IgD-negative memory B cell (primary cell): ENCODE data around the gene CNIH3. TPM values are rescaled to one million over a fixed set of nuclear protein-coding genes. Genes with fewer than 3 reads are reported as not detected.
A peak's percentile ranks its signal among the peaks of the same experiment; 100 is the strongest.

Source experiments
- H3K27ac Mint-ChIP-seq, 3 donors: one replicate each; pipeline ENCODE4 v1.8.0; 2020 to 2022; ENCODE audit warnings: mild to moderate bottlenecking in 3 of 3, mixed read lengths in 3 of 3, moderate library complexity in 1 of 3
- H3K27me3 Mint-ChIP-seq: one replicate; pipeline ENCODE4 v1.8.0; 2021; ENCODE audit warnings: mixed read lengths
- H3K36me3 Mint-ChIP-seq: one replicate; pipeline ENCODE4 v1.8.0; 2020; ENCODE audit warnings: mild to moderate bottlenecking, mixed read lengths
- H3K4me1 Mint-ChIP-seq, 3 donors: one replicate each; pipeline ENCODE4 v1.8.0; 2020 to 2022; ENCODE audit warnings: mixed read lengths in 3 of 3, mild to moderate bottlenecking in 1 of 3
- H3K4me3 Mint-ChIP-seq, 4 donors: one replicate each; pipeline ENCODE4 v1.8.0; 2020 to 2022; ENCODE audit warnings: mild to moderate bottlenecking in 4 of 4, mixed read lengths in 4 of 4, moderate library complexity in 3 of 4
- H3K9me3 Mint-ChIP-seq, 3 donors: one replicate each; pipeline ENCODE4 v1.8.0; 2020 to 2021; ENCODE audit warnings: mixed read lengths in 3 of 3, mild to moderate bottlenecking in 1 of 3
- polyA plus RNA-seq: library from polyadenylated mRNA; unstranded; fragments of 300-500 nt; fragmentation: Illumina TruSeq; gene quantifications from one replicate; pipeline ENCODE4 v1.2.3, GENCODE V29; 2021

CNIH3 gene
- polyA plus RNA-seq, 1 donor from 2014 or later, result 3.2 TPM

DNA sequence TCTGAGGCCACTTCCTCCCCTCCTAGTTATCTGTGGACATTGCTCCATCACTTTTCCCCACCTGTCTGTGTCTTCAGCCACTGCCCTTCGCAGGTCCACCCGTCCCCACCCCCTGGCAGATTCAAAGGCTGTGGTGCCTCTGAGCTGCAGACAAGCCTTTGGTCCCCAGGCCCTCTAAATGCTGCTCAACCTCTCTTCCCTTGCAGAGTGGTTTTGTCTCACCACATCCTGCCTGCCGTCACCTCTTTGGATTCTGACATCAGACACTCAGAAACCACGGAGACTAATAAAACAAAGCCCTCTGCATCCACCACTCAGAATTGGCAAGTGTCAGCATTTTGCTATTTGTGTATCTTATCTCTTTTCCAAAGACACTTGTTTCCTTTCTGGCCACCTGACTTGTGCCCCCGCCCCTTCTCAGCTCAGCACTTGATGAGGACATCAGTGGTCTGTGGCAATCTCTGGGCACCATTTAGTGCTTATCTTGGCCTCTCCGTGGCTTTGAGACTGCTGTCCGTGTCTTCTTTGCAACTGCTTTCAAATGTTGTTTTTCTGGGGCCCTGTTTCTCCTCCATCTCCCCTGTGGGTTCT lies 7.7 kb downstream of the CNIH3 start:
- Mint-ChIP-seq H3K4me3 (peak overlapping the region in 2 of 4 donors; percentile 58 to 65), H3K9me3 (peaks cover 10 to 12% (median 10%) of the 10 kb centered on the region in 3 donors), H3K27ac (no peak overlapping the region), H3K4me1 (peaks cover 0 to 5% (median 0%) of the 10 kb centered on the region in 3 donors), H3K36me3 (peaks cover 1% of the 10 kb centered on the region), H3K27me3 (peaks cover 40% of the 10 kb centered on the region)

DNA sequence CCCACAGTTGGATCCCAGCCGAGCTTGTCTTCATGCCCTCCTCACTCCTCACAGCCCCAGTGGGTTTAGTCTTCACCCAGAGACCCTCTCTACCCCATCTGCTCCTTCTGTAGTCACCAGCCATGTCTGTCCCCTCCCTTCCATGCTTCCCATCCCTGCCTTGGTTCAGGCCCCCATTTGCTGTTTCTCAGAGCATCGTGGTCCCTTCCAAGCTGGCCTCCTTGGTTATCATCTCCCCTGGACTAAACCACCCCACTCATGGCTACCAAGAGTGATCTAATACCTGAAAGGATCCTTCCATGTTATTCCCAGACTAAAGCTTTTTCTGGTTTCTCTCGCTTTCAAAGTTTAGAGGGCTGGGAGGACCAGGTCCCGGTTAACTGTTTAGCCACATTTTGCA lies 8.3 kb downstream of the CNIH3 start:
- Mint-ChIP-seq H3K36me3 (peaks cover 1% of the 10 kb centered on the region), H3K27me3 (peaks cover 39% of the 10 kb centered on the region), H3K4me3 (peak overlapping the region in 1 of 4 donors; percentile 65), H3K27ac (peak overlapping the region in 1 of 3 donors; percentile 88), H3K9me3 (peaks cover 10 to 12% (median 10%) of the 10 kb centered on the region in 3 donors), H3K4me1 (peaks cover 0 to 5% (median 0%) of the 10 kb centered on the region in 3 donors)

DNA sequence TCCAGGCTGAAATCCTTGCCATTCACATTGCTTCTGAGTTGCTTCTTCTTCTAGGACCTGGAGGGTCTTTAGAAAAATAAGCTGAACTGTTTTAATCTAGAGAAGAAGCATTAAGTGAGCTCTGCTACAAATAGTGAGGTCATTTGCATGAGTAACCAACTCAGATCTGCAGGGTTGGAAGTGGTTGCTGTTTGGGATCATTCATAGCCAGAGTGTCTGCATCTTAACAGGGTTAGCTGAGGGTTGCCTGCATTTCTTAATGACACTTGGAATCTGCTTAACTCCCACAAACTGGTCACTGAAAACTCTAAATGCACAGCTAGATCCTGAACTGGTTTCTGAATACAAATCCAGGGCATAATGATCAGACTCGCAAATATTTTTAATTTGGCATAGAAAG lies 9.9 kb downstream of the CNIH3 start:
- H3K4me1 Mint-ChIP-seq, result peaks cover 0 to 5% (median 0%) of the 10 kb centered on the region in 3 donors
- H3K27ac Mint-ChIP-seq, result no peak overlapping the region
- peaks cover 10 to 12% (median 10%) of the 10 kb centered on the region in 3 donors for H3K9me3 Mint-ChIP-seq
- peaks cover 1% of the 10 kb centered on the region for H3K36me3 Mint-ChIP-seq
- no peak overlapping the region for H3K4me3 Mint-ChIP-seq
- peaks cover 33% of the 10 kb centered on the region for H3K27me3 Mint-ChIP-seq

DNA sequence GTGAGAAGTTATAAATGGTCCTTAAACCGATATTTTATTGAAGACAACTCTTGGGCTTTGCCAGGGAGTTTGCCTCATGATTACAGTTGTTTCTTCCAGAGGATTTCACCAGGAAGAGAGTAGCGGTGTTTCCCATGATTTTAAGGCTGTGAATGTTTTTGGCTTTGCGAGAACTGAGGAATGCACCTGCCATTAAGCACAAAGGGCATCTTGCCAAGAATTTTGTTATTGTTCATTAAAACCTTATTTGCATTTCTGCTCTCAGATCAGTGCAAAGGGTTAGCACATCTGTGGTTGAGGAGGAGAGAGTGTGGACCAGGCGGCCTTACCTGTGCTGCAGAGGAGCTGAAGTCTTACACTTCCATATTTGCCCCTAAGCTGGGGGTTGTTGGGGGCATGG lies 13.8 kb downstream of the CNIH3 start:
- Mint-ChIP-seq H3K27ac (no peak overlapping the region), H3K27me3 (peaks cover 18% of the 10 kb centered on the region), H3K4me3 (no peak overlapping the region), H3K36me3 (no peaks in the 10 kb centered on the region), H3K4me1 (no peaks in the 10 kb centered on the region), H3K9me3 (no peaks in the 10 kb centered on the region)

DNA sequence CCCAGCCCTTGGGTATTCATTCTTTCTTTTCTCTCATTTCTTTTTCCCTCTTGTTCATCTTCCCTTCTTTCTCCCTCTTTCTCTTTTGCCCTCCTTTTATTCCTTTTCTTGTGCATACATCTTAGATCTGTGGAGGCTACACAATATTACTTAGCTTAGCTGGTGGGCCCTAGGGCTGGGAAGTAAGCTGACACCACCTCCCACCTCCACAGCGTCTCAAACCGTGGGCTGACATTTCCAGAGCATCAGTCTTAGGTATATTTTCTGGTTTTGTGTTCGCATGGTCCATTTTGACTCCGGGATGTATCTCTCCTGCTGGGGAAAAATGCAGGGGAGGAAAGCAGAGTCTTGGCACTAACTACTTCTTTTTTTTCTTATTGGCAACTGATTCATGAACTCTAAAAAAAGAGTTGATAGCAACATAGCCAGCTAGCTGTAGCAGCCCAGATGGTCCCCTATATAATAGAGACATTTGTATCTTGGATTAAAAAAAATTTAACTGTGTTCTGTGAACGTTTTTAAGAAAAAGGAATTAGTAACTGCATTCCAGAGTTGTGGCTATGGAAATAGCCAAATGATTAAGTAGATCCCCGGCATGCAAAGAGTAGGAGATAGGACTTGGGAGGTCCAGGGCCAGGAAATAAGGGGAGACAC lies 15.5 kb downstream of the CNIH3 start:
- Mint-ChIP-seq H3K36me3 (no peaks in the 10 kb centered on the region), H3K4me1 (no peaks in the 10 kb centered on the region), H3K27me3 (peaks cover 13% of the 10 kb centered on the region), H3K27ac (no peak overlapping the region), H3K4me3 (no peak overlapping the region), H3K9me3 (no peaks in the 10 kb centered on the region)

DNA sequence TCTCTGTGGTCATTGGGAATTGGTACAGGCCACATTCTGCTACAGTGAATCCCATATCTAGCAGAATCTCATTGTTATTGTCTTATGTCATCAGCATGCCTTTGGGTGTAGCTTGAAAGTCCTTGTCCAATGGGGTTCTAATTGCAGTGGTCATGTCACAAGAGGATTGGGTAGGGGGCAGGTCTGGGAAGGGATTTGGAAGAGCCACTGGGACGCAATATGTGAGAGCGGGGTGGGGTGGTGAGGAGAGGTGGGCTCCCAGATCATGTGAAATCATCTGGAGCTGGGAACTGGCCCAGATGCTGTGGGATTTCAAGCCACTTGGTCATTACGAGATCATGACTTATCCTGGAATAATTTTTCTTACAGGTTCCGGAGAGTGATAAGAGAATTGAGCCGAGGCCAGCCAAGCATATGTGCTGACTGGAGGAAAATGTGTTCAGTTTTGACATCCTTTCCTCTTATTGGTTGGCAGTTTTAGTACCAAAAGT lies 16.3 kb downstream of the CNIH3 start:
- Mint-ChIP-seq H3K27ac (no peak overlapping the region), H3K4me3 (no peak overlapping the region), H3K27me3 (peaks cover 15% of the 10 kb centered on the region), H3K36me3 (no peaks in the 10 kb centered on the region), H3K9me3 (no peaks in the 10 kb centered on the region), H3K4me1 (no peaks in the 10 kb centered on the region)

DNA sequence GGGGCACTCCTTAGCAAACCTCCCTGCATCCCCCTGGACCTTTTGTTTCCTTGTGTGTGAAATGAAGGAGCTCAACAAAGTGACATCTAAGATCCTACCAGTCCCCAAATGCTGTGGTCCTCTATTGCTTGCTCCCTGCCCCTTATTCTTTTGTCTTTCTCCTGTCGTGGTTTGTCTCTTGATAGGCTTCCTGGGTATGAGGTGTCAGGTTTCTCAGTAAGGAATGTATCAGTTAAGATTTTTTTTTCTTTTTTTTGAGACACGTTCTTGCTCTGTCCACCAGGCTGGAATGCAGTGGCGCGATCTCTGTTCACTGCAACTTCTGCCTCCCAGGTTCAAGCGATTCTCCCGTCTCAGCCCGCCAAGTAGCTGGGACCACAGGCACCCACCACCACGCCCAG lies 16.8 kb downstream of the CNIH3 start:
- H3K9me3 Mint-ChIP-seq, result no peaks in the 10 kb centered on the region
- no peak overlapping the region for H3K27ac Mint-ChIP-seq
- H3K4me1 Mint-ChIP-seq, result no peaks in the 10 kb centered on the region
- H3K27me3 Mint-ChIP-seq, result peaks cover 15% of the 10 kb centered on the region
- H3K36me3 Mint-ChIP-seq, result no peaks in the 10 kb centered on the region
- no peak overlapping the region for H3K4me3 Mint-ChIP-seq

DNA sequence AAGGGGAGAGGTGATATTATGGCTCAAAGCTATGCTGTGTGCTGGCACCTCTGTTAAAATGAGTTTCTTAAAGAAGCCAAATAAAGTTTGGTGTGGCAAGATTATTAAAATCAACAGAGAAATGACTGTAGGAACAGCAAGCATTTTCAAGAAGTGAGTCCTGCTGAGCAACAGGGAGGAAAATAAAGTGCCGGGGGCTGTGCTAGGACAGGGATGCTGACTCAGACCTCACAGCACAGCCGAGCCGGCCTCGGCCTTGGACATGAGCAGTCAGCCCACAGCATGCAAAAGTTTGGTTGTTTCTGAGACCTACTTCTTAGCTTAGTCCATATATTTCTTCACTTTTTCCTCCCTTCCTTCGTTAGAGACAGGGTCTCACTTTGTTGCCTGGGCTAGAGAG lies 19.2 kb downstream of the CNIH3 start:
- peaks cover 9% of the 10 kb centered on the region for H3K27me3 Mint-ChIP-seq
- no peak overlapping the region for H3K27ac Mint-ChIP-seq
- no peaks in the 10 kb centered on the region for H3K36me3 Mint-ChIP-seq
- H3K4me1 Mint-ChIP-seq, result no peaks in the 10 kb centered on the region
- H3K9me3 Mint-ChIP-seq, result no peaks in the 10 kb centered on the region
- no peak overlapping the region for H3K4me3 Mint-ChIP-seq

DNA sequence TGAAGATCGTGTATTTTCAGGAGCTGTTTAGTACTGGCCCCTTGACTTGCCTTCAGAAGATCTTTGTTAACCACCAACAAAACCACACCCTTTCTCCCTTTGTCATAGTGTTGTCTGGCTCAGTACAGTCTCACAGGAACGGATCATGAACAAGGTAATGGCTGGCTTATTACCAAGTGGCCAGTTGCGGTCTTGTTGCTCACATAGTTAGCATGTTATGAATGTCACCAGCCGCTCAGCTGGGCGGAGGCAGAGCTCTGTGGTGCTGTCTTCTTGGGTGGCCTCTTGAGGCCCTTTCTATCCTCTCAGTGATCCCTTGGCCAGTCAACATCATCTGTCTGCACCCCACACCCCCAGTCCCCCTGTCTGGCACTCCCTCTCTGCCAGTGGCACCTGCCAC lies 21.4 kb downstream of the CNIH3 start:
- peaks cover 21% of the 10 kb centered on the region for H3K27me3 Mint-ChIP-seq
- H3K27ac Mint-ChIP-seq, result no peak overlapping the region
- H3K4me1 Mint-ChIP-seq, result no peaks in the 10 kb centered on the region
- H3K9me3 Mint-ChIP-seq, result no peaks in the 10 kb centered on the region
- H3K4me3 Mint-ChIP-seq, result no peak overlapping the region
- no peaks in the 10 kb centered on the region for H3K36me3 Mint-ChIP-seq

DNA sequence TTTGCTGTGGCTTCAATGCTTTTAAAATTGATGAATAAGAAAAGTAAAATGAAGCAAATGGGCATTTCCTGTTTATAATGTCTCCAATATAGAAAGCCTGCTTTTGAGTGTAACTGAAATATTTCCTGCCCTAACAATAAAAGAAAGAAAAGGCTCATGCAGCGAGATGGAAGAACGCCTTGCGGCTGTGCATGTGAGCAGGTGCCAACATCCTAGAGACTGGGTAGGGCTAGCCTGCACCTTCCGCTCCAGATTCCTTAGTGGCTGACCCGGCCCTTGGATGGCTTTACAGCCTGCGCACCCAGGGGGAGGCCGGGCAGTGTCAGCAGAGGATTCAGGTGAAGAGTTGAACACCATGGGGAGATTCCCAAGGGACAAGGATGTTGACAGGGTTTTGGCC lies 21.8 kb downstream of the CNIH3 start:
- peaks cover 21% of the 10 kb centered on the region for H3K27me3 Mint-ChIP-seq
- H3K27ac Mint-ChIP-seq, result no peak overlapping the region
- no peaks in the 10 kb centered on the region for H3K9me3 Mint-ChIP-seq
- H3K4me3 Mint-ChIP-seq, result no peak overlapping the region
- H3K4me1 Mint-ChIP-seq, result no peaks in the 10 kb centered on the region
- no peaks in the 10 kb centered on the region for H3K36me3 Mint-ChIP-seq

DNA sequence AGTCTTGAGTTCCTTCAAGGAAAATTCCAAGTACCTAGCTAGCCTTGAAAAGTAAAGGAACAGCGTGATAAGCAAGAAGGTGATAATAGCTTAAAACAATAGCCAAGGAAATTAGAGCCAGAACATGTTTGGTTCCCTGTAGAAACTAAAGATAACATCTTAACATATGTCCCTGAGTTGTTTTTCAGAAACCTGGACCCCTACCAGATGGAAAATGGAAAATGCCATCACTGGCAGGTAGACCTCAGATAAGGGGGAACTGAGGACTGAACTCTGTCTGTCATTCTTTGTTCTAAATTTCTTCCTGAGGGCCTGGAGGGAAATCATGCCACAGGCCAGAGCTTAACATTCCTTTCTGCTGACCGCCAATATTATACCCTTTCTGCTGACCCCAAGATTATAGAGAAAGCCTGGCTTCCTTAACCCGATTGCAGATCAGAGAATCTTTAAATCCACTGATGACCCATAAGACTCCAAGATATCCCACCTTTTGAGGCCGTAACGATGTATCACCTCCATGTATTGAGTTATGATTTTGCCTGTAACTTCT lies 23.4 kb downstream of the CNIH3 start:
- H3K4me1 Mint-ChIP-seq, result no peaks in the 10 kb centered on the region
- H3K4me3 Mint-ChIP-seq, result no peak overlapping the region
- H3K9me3 Mint-ChIP-seq, result no peaks in the 10 kb centered on the region
- H3K36me3 Mint-ChIP-seq, result peaks cover 1% of the 10 kb centered on the region
- H3K27ac Mint-ChIP-seq, result no peak overlapping the region
- H3K27me3 Mint-ChIP-seq, result peaks cover 20% of the 10 kb centered on the region

DNA sequence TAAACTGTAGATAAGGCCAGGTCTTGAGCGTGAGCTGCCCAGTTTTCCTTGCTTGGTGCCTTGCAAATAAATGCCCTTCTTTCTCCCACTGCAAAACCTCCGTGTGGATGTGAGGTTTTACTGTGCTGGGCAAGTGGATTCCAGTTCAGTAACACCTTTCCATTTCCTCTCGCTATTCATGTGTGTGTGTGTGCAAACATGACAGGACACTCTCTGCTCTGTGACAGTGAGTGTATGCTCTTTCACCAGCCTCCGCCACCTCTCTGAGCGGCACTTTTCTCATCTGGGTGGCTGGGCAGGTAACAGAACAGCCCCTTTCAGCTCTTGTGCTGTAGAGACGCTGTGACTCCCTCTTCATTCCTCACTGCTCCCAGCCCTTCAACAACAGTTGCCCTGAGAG lies 23.9 kb downstream of the CNIH3 start:
- Mint-ChIP-seq H3K36me3 (peaks cover 1% of the 10 kb centered on the region), H3K4me1 (no peaks in the 10 kb centered on the region), H3K9me3 (no peaks in the 10 kb centered on the region), H3K27me3 (peaks cover 17% of the 10 kb centered on the region), H3K27ac (no peak overlapping the region), H3K4me3 (no peak overlapping the region)

DNA sequence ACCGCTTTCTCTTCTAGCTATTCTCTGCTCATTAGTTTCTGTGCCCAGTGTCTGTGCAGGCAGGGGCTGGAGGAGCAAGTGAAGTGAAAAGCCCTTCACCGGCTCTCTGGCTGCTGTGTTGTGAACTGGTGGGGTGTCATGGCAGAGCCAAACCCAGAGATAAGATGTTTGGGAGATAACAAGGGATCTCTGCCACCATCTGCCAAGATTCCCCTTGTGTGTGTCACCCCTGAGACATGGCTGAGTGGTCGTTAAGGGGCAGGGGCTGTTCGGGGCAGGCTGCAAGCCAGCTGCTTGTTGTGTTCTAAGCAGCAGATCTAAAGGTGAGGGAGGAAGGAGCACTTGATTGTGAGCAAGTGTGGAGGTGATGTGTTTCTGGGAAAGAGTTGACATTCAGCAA lies 24.5 kb downstream of the CNIH3 start:
- H3K9me3 Mint-ChIP-seq, result no peaks in the 10 kb centered on the region
- no peak overlapping the region for H3K27ac Mint-ChIP-seq

DNA sequence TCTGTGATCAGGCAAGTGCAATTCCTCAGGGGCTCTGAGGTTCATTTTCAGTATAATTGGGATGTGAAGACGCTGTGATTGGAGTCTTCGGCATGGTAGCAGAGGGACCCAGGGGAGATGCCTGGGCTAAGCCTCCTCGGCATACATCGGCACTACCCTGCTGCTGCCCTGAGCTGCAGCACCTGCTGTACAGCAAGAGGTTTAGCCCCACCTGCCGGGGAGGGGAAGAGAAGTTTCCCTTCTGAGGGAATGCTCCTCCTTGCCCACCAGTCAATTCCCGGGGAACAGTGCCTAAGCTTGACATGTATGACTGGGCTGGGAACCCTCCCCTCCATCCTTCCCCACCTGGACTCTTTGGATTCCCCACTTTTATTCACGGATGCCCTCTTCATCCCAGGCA lies 24.9 kb downstream of the CNIH3 start:
- no peak overlapping the region for H3K27ac Mint-ChIP-seq
- H3K4me1 Mint-ChIP-seq, result no peaks in the 10 kb centered on the region
- H3K36me3 Mint-ChIP-seq, result peaks cover 1% of the 10 kb centered on the region
- no peaks in the 10 kb centered on the region for H3K9me3 Mint-ChIP-seq
- peaks cover 17% of the 10 kb centered on the region for H3K27me3 Mint-ChIP-seq
- no peak overlapping the region for H3K4me3 Mint-ChIP-seq

More for the DNA sequence above, 24.5 kb downstream of the CNIH3 start:
- Mint-ChIP-seq H3K4me3 (no peak overlapping the region), H3K27me3 (peaks cover 17% of the 10 kb centered on the region), H3K36me3 (peaks cover 1% of the 10 kb centered on the region), H3K4me1 (no peaks in the 10 kb centered on the region)

DNA sequence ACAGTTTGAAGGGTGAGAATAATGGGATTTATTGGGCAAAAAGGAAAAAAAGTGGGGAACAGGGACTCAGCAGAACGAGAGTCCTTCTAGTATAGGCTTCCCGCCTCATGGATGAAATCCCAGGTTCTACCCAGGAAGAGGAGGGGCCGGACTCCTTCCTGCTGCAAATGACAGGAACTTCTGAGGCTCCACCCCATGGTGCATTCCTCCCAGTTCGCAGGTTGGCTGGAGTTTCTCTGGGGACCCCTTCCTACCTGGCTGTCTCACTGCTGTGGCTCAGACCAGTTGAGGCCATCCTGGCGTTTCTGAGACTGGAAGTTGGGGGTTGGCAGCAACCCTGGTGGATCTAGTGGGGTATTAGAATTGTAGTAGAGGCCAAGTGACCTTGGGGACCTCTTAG lies 27.5 kb downstream of the CNIH3 start:
- no peaks in the 10 kb centered on the region for H3K9me3 Mint-ChIP-seq

More for the DNA sequence above, 27.5 kb downstream of the CNIH3 start:
- Mint-ChIP-seq H3K36me3 (peaks cover 1% of the 10 kb centered on the region), H3K4me3 (no peak overlapping the region), H3K27ac (no peak overlapping the region), H3K27me3 (peaks cover 24% of the 10 kb centered on the region), H3K4me1 (no peaks in the 10 kb centered on the region)
